ENCODE data around the gene ARPC1A.
"Not testable (repeated sequence)": the region's sequence is repeated elsewhere in the genome, so short reads cannot be mapped to it uniquely, and the experiment has no call there.

Gene ARPC1A

DNA sequence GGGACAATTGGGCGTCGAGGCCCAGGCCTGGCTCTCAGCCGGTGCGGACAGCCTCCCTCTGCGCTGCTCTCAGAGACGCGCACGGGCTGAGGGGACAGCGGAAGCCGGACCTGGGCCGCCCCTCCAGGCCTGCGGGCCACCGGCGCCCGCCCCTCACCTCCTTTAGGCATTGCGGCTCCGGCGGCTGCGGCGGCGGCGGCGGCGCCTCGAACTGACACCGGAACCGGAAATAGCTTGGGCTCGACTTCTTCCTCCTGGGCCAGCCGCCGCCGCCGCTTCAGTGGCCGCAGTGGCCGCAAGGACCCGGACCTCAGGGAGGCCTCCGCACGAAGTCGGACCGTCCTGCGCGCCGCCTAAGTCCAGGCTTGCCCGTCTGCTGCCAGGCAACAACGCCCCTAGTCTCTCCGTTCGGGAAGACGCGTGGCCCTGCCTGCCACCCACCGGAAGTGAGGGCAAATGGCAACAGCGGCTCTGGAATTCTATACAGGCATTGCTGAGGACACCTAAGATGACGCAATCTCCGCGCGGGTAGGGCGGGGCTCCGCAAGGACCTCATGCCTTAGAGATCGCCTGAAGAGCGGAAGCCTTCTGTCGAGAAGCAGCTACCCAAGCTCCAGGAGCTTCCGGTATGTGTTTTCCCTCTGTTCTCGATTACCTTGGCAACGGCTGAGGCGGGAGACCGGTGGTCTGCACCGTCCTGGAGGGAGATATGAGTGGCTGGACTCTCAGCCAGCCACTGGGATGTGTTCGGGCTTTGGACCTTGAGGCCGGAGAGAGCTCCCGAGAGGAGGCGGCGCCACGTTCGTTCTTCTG lies 82.9 kb downstream of the ARPC1A start, which contains the start of the genes BUD31 and PDAP1:
Gene BUD31 (plus strand): TSS at position 591 of the 813 bp plus-strand sequence. CDS start 2,124 bp downstream, outside the sequence.
Gene PDAP1 (minus strand): TSS at position 219 of the 813 bp plus-strand sequence. CDS start 49 bp downstream, at position 170.
- peak; percentile 84 for DNase-seq (ENCODE audit: low read depth, low spot score)

- no peak for DNase-seq (ENCODE audit: low read depth, low spot score)
Measured at GRCh38 chr7:99409192-99409572, 83.5 kb downstream of the ARPC1A start.

DNA sequence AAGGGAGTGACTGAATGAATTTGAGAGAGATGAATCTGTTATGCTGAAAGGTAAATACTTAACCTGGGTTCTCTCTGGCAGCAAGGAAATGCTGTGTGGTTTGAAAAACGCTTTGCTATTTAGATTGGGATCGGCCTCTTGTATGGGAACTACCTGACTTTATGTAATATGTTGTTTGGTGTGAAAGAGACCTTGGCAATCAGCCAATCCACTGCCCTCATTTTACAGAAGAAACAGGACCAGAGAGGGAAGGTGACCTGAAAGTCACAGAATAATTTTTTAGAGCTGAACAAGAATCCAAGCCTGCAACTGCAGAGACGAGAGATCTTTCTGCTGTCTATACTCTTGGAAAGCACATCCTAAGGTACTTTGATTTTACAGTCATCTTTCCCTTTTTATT lies 84.1 kb downstream of the ARPC1A start:
- DNase-seq (ENCODE audit: low read depth, low spot score), result no peak

DNA sequence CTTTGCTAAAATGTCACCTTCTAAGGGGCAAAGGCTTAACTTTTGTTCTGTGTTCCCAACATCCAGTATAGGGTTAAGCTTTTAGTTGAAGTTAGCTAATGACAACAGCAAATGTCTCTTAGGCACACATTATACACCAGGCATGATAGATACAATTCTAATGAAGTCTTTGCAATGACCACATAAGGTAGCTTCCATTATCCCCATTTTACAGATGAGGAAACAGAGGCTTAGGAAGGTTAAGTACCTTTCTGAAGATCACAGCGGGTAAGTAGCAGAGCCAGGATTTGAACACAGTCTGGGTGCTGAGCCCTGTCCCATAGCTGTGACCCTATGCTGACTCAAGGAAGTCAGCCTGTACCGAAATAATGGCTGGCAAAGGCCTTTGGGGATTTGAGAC lies 84.9 kb downstream of the ARPC1A start:
- DNase-seq (ENCODE audit: low read depth, low spot score), result no peak

DNA sequence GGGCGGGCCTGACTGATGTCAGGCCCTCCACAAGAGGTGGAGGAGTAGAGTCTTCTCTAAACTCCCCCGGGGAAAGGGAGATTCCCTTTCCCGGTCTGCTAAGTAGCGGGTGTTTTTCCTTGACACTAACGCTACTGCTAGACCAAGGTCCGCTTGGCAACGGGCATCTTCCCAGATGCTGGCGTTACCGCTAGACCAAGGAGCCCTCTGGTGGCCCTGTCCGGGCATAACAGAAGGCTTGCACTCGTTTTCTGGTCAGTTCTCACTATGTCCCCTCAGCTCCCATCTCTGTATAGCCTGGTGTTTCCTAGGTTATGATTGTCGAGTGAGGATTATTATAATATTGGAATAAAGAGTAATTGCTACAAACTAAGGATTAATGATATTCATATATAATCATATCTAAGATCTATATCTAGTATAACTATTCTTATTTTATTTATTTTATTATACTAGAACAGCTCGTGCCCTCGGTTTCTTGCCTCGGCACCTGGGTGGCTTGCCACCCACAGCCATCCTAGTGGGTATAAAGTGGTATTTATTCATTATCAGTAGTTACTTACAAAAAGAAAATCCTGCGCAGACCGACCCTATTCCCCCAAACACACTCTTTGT lies 89.9 kb downstream of the ARPC1A start:
- not testable (repeated sequence) for DNase-seq (ENCODE audit: low read depth, low spot score)

All from activated naive CD8-positive, alpha-beta T cell treated with anti-CD3 and anti-CD28 coated beads, Interleukin-2, amount 50 U/mL, for 16 hours (primary cell).